ENCODE measurements around the gene FRAS1. TPM values are rescaled to one million over a fixed set of nuclear protein-coding genes. Genes with fewer than 3 reads are reported as not detected.

The FRAS1 gene
- total and polyA plus RNA-seq, 2 of the 8 experiments (the other 6 are each of a cell fraction or from before 2014, with no cell fraction given) = 38.5 to 109 TPM

DNA sequence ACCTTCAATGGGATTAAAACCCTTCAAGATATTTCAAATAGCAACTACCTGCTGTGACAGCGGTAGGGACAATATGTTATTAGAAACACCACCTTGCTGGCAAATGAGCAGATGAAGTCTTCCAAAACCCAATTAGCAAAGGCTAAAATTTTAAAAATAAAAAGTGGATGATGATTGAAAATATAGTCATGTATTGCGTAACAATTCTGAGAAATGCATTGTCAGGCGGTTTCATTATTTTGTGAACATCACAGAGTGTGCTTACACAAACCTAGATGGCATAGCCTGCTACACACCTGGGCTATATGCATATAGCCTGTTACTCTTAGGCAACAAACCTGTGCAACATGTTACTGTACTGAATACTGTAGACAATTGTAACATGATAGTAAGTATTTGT, 403.2 kb downstream of the FRAS1 start:
- no peaks in the 10 kb centered on the region for H4K20me1 ChIP-seq (replicated peaks in 1 of 2; ENCODE audit: control insufficient read depth in 1 of 2, insufficient read depth in 2 of 2, low read length in 2 of 2)
- H2BK15ac ChIP-seq (ENCODE audit: low read length) = no peak overlapping the region
- no peaks in the 10 kb centered on the region for H3K4me1 ChIP-seq (replicated peaks in 1 of 4; ENCODE audit: control insufficient read depth in 3 of 4, insufficient read depth in 4 of 4, low read length in 3 of 4)
- H3K9ac ChIP-seq (replicated peaks in 1 of 4; ENCODE audit: extremely low read depth in 1 of 4, low read depth in 3 of 4, low read length in 3 of 4) = no peak overlapping the region
- no peak overlapping the region for H2AK5ac ChIP-seq (ENCODE audit: low read depth, low read length)
- H3K56ac ChIP-seq (replicated peaks; ENCODE audit: insufficient read length, low read depth, low read length) = no peak overlapping the region
- H3K27ac ChIP-seq (ENCODE audit: low read depth, low read length) = no peak overlapping the region
- no peak overlapping the region for H3K23ac ChIP-seq (ENCODE audit: insufficient read length)
- H4K5ac ChIP-seq (ENCODE audit: insufficient read length, low read depth, low read length) = no peak overlapping the region
- H3K14ac ChIP-seq (ENCODE audit: insufficient read length) = no peak overlapping the region
- H4K91ac ChIP-seq (replicated peaks; ENCODE audit: insufficient read length, low read length) = no peak overlapping the region
- H3K79me2 ChIP-seq (ENCODE audit: control insufficient read depth in 1 of 2, insufficient read depth in 2 of 2, low read length in 2 of 2) = no peaks in the 10 kb centered on the region
- H3K4me2 ChIP-seq (ENCODE audit: insufficient read depth in 1 of 2, low read depth in 2 of 2, low read length in 2 of 2) = no peak overlapping the region
- no peak overlapping the region for H4K8ac ChIP-seq (ENCODE audit: extremely low read depth, insufficient read depth, low read length)
- H2BK120ac ChIP-seq (replicated peaks; ENCODE audit: low read depth, low read length) = no peak overlapping the region
- no peak for TF ChIP-seq KDM1A (IDR thresholded peaks at IDR 0.05; ENCODE audit: borderline replicate concordance, low read length)
- TF ChIP-seq CEBPB (IDR thresholded peaks at IDR 0.05; ENCODE audit: low read depth, low read length) = peak; percentile 82; the same call in 1 of the 2 replicates
- ChIA-PET POLR2A (ENCODE audit: partially characterized antibody) (no interaction called here), CTCF (ENCODE audit: partially characterized antibody) (no interaction called here)
- no peaks in the 10 kb centered on the region for H3K79me1 ChIP-seq (ENCODE audit: low read depth, low read length)
- no peak for FAIRE-seq
- H2BK12ac ChIP-seq (ENCODE audit: low read depth, low read length) = no peak overlapping the region
- no peak overlapping the region for H2BK5ac ChIP-seq (ENCODE audit: low read depth, low read length)
- H3K4ac ChIP-seq (replicated peaks; ENCODE audit: insufficient read length, low read depth, low read length) = no peak overlapping the region
- H3K9me3 ChIP-seq (ENCODE audit: insufficient read depth in 2 of 2, low read depth in 1 of 2, low read length in 1 of 2) = no peaks in the 10 kb centered on the region
- H3K23me2 ChIP-seq (ENCODE audit: low read depth, low read length) = no peaks in the 10 kb centered on the region
- H3K4me3 ChIP-seq (ENCODE audit: extremely low read depth in 1 of 4, insufficient read depth in 2 of 4, low read depth in 3 of 4, low read length in 4 of 4) = no peak overlapping the region
- WGBS, 2 experiments (ENCODE audit: extremely low coverage in 1 of 2, insufficient coverage in 1 of 2, insufficient read length in 1 of 2, insufficient replicate concordance in 2 of 2, low coverage in 1 of 2, low lambda C conversion rate in 2 of 2, missing lambda C conversion rate in 1 of 2) = 97% methylated on average over 3 of the region's 3 CpGs; no CpG with 5 or more reads in 1 of the 2 experiments
- no peak for DNase-seq (ENCODE audit: low read depth in 1 of 2, low spot score in 2 of 2)
- H3K18ac ChIP-seq (ENCODE audit: extremely low read depth, low read length) = no peak overlapping the region
- H3K36me3 ChIP-seq (ENCODE audit: control insufficient read depth in 2 of 4, insufficient read depth in 4 of 4, low read length in 3 of 4) = peaks cover 2 to 89% (median 55%) of the 10 kb centered on the region in 4 experiments
- H2AFZ ChIP-seq (ENCODE audit: low read length) = no peak overlapping the region
- H2BK20ac ChIP-seq (ENCODE audit: low read length) = no peak overlapping the region
- H3K27me3 ChIP-seq (replicated peaks in 1 of 4; ENCODE audit: control insufficient read depth in 3 of 4, extremely low read depth in 1 of 4, insufficient read depth in 3 of 4, low read length in 3 of 4) = no peaks in the 10 kb centered on the region

All from H1 (cell line).